NCI-H146 (cell line): ENCODE results near the gene CARD8.

Experiments
- DNase-seq: peaks from one replicate; lab custom pipeline; 2025; lab: John Stamatoyannopoulos, UW

The CARD8 gene

DNA sequence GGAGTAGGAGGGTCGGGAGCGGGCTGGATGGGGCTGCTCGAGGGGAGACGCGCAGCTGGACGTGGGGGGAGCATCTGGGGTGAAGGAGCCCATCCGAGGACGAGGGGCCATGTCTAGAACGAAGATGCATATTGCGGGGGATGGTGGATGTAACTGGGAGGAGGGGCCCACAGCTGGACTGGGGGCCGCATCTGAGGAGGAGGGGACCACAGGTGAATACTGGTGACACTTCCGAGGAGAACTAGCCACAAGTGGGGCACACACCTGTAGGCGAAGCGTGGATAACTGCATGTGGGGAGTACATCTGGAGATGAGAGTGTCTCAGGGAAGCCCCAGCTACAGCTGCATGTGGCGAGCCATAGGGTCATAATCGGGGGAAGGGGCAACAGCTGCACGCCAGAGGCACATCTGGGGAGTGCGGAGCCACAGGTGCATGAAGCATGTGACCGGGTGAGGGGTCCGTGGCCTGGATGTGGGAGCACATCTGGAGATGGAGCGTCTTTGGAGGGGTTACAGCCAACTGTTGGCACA lies 84.8 kb downstream of the CARD8 start:
- no peak for DNase-seq

DNA sequence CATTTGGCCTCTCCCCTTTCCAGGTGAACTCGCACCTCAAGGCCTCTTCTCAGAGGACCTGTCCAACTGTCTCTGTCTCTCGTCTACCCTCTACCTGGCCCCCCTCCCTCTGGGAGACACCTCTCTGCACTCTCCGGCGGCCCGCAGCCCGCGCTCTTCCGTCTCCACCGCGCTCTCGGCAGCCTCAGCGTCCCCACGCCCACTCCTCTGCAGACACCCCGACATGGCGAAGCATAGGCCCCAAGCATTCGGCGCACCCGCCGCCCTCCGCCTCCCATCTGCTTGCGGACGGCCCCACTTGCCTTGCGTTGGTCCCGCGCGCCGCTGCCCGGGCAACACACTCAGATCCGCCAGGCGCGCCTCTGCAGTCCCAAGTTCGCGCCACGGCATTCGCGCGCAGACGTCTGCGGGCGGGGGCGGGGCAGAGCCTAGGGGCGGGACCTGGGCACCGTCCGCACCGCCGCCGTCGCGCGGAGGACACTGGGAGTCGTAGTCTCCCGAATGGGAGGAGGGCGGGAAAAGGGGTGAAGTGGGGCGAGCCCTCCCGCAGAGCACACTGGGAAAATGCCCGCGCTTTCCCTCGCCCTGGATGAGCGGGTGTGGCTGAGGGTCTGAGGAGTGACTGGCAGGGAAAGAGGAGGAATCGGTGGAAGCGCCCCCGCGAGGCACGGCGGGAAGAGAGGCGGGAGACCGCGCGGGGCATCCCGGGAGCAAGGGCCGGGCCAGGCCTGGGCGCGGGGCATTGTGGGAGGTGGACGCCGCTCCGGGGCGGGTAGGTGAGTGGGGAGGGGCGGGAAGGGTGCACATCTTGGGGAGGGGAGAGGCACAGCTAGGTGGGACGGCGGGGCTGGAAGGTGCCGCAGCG lies 85.5 kb downstream of the CARD8 start, which contains the start of the genes LIG1 and ZSWIM9:
Gene LIG1, minus strand, starts transcription at position 406 of the 865 bp plus-strand sequence. CDS start 4,778 bp downstream, outside the sequence.
Gene ZSWIM9, plus strand, starts transcription at position 742 of the 865 bp plus-strand sequence. CDS start 1,123 bp downstream, outside the sequence.
- DNase-seq: peak; percentile 97

DNA sequence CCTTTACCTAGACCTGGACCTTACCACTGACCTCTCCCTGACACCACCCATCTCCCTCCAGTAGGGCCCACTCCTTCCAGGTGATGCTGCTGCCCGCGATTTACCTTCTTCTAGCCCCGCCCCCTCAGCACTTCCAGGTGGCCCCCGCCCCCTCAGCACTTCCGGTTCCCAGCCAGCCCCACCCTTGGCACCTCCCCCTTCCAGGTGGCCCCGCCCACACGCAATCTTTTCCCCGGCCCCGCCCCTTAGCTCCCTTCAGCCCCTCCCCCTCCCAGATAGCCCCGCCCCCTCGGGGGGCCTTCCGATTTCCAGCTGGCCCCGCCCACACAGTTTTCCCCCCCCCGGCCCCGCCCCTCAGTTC lies 86.2 kb downstream of the CARD8 start:
- peak; percentile 93 for DNase-seq

DNA sequence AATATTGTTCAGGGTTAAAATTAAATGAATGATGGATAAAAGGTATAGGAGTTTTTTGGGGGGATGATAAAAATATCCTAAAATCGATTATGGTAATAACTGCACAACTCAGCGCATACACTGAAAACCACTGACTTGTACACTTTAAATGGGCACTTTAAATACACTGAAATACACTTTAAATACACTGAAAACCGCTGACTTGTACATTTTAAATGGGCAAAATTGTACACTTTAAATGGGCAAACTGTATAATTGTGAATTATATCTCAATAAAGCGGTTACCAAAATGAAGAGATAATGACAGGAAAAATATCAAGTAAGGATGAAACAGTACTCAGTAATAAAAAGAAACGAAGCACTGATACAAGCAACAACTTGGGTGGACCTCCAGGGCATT lies 87.0 kb downstream of the CARD8 start:
- DNase-seq: no peak

DNA sequence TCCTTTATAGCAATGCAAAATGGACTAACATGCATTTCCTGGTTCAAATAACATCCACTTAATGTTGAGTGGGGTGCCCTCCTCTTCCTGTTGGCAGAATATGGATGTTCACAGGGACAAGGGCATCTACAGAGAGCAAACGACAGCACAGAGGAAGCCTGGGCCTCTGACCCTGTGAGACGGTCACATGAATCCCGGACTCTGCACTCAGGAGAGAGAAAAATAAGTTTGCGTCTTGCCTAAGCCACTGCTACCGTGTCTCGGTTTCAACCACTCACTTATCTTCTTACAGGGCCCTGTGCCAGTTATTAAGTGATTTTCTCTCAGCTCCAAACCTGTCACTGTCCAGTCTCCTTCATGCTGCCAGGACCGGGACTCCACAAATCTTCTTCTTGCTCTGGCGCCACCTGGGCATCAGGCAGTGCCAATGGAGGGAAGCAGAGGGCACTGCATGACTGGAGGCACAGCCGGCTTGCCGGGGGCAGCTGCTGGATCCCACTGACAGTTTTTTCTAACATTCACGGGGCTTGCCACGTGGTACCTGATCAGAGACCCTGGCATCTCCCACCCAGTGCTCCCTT lies 97.4 kb downstream of the CARD8 start:
- DNase-seq: no peak
